PC-3 (cell line): ENCODE results near the gene FBLN5. TPM values are rescaled to one million over a fixed set of nuclear protein-coding genes. Genes with fewer than 3 reads are reported as not detected.

Experiments used
- ATAC-seq: fragments of 200-7000 bp; cut with Tn5 transposase; 2 replicates; pipeline ENCODE4 v1.9.1; 2020; ENCODE audit warnings: mild to moderate bottlenecking, moderate library complexity
- BruUV-seq: library from RNA; stranded (reverse); fragments of 400-500 nt; replicated peaks from 2 replicates; lab custom pipeline; 2021; lab: Mats Ljungman, UMichigan
- CTCF ChIA-PET: fragments of 300-600 bp; sonication (Branson Sonifier 250); formaldehyde crosslinking; loops from one replicate; lab custom pipeline; 2022; ENCODE audit warnings: antibody characterized with exemption; lab: Charles Lee
- POLR2A ChIA-PET: fragments of 300-600 bp; sonication (Branson Sonifier 250); formaldehyde crosslinking; loops from one replicate; lab custom pipeline; 2022; ENCODE audit warnings: antibody characterized with exemption; ENCODE audit not compliant: unreplicated experiment; lab: Charles Lee
- DNase-seq: peaks from one replicate; pipeline ENCODE4 v3.0.0-alpha.2; 2015
- H2AFZ ChIP-seq: fragments of 300-600 bp; sonication (generic); 2 replicates; pipeline ENCODE4 v1.6.0; 2016; ENCODE audit warnings: antibody characterized with exemption, low read length
- H3F3A ChIP-seq: fragments of 300-600 bp; sonication (generic); one replicate; pipeline ENCODE4 v1.6.0; 2017; ENCODE audit warnings: antibody characterized with exemption, low read length, control low read depth, mild to moderate bottlenecking; ENCODE audit not compliant: unreplicated experiment
- H3K27ac ChIP-seq: fragments of 300-600 bp; sonication (generic); 2 replicates; pipeline ENCODE4 v1.5.1; 2016; ENCODE audit warnings: mild to moderate bottlenecking, low read length
- H3K27me3 ChIP-seq: fragments of 300-600 bp; sonication (generic); 2 replicates; pipeline ENCODE4 v1.6.1; 2016; ENCODE audit warnings: low read length, mixed read lengths
- H3K36me3 ChIP-seq: fragments of 300-600 bp; sonication (generic); 2 replicates; pipeline ENCODE4 v1.6.1; 2016; ENCODE audit warnings: low read depth, mixed run types, low read length, mixed read lengths
- H3K4me1 ChIP-seq: fragments of 300-600 bp; sonication (generic); 2 replicates; pipeline ENCODE4 v1.5.1; 2016; ENCODE audit warnings: low read length; ENCODE audit not compliant: insufficient read depth
- H3K4me2 ChIP-seq: fragments of 300-600 bp; sonication (generic); 2 replicates; pipeline ENCODE4 v1.6.0; 2016; ENCODE audit warnings: low read length
- H3K4me3 ChIP-seq: fragments of 300-600 bp; sonication (generic); 2 replicates; pipeline ENCODE4 v1.5.1; 2016; ENCODE audit warnings: mild to moderate bottlenecking, low read length, mixed read lengths
- H3K79me2 ChIP-seq: fragments of 300-600 bp; sonication (generic); 2 replicates; pipeline ENCODE4 v1.6.1; 2017; ENCODE audit warnings: low read length, mixed read lengths
- H3K9ac ChIP-seq: fragments of 300-600 bp; sonication (generic); 2 replicates; pipeline ENCODE4 v1.6.0; 2016; ENCODE audit warnings: mild to moderate bottlenecking, low read length
- H3K9me2 ChIP-seq: fragments of 300-600 bp; sonication (generic); replicated peaks from 2 replicates; pipeline ENCODE4 v1.6.1; 2016; ENCODE audit warnings: mixed run types, low read length, mixed read lengths
- H3K9me3 ChIP-seq: fragments of 300-600 bp; sonication (generic); 2 replicates; pipeline ENCODE4 v1.6.1; 2016; ENCODE audit warnings: low read length, mixed read lengths
- H4K20me1 ChIP-seq: fragments of 300-600 bp; sonication (generic); 2 replicates; pipeline ENCODE4 v1.6.1; 2016; ENCODE audit warnings: low read length, mixed read lengths
- EZH2 ChIP-seq: fragments of 300-600 bp; sonication (generic); IDR thresholded peaks from one replicate; pipeline ENCODE4 v1.6.1; 2017; ENCODE audit warnings: antibody characterized with exemption, mild to moderate bottlenecking, low read length; ENCODE audit not compliant: unreplicated experiment
- EZH2phosphoT487 ChIP-seq: fragments of 300-600 bp; sonication (generic); IDR thresholded peaks from 2 replicates; pipeline ENCODE4 v1.6.1; 2018; ENCODE audit warnings: mild to moderate bottlenecking, antibody characterized with exemption, low read length, borderline replicate concordance
- intact Hi-C: fragments of 100-400 bp; cut with micrococcal nuclease; formaldehyde crosslinking; loops from 2 replicates; pipeline ENCODE4 v1.9.0; 2023
- total RNA-seq: library from RNA; depleted of rRNA; stranded (reverse); fragments of >200 nt; gene quantifications from 2 replicates; pipeline ENCODE4 v1.2.3, GENCODE V29; 2014
- TF ChIP-seq, protein P1 (sequence below): fragments of 300-600 bp; sonication (generic); conservative IDR thresholded peaks from 2 replicates; pipeline ENCODE4 v1.5.1; 2017; ENCODE audit warnings: antibody characterized with exemption, low read depth, mild to moderate bottlenecking, low read length

FBLN5 gene
- total RNA-seq, 1 experiment from 2014 or later: 0.58 TPM

DNA sequence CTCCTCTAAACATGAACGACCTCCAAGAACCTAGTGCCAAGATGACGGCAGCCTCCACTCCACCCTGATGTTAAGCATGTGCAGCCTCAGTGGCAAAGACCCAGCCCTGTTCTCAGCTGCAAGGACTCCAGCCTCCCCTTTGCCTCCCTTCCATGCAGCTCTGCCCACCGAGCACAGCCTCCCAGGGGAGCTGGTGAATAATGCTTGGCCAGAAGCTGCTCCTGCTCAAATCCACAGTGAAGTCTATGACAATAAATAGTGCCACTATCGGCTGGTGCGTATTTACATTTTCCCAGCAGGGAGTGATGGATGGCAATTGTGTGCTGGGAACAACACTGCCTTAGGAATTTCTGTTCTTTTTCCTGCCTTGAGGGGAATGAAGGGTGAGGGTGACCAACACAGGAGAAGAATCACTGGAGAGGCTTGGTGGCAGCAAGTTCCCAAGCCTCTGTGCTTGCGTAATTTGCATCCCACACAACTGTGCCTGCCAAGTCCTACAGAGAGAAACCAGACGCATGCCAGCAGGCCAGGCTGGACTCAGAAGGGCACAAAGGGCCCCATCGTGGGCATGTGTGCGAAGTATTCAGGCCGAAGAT, 50.3 kb downstream of the FBLN5 start:
- H3F3A ChIP-seq: no peaks in the 10 kb centered on the region
- no peaks in the 10 kb centered on the region for H3K79me2 ChIP-seq
- no peaks in the 10 kb centered on the region for H3K9me2 ChIP-seq
- no peaks in the 10 kb centered on the region for H3K4me1 ChIP-seq
- no peak overlapping the region for H3K9ac ChIP-seq
- H4K20me1 ChIP-seq: no peaks in the 10 kb centered on the region
- ChIA-PET POLR2A (no interaction called here), CTCF (no interaction called here)
- TF ChIP-seq, protein P1, sequence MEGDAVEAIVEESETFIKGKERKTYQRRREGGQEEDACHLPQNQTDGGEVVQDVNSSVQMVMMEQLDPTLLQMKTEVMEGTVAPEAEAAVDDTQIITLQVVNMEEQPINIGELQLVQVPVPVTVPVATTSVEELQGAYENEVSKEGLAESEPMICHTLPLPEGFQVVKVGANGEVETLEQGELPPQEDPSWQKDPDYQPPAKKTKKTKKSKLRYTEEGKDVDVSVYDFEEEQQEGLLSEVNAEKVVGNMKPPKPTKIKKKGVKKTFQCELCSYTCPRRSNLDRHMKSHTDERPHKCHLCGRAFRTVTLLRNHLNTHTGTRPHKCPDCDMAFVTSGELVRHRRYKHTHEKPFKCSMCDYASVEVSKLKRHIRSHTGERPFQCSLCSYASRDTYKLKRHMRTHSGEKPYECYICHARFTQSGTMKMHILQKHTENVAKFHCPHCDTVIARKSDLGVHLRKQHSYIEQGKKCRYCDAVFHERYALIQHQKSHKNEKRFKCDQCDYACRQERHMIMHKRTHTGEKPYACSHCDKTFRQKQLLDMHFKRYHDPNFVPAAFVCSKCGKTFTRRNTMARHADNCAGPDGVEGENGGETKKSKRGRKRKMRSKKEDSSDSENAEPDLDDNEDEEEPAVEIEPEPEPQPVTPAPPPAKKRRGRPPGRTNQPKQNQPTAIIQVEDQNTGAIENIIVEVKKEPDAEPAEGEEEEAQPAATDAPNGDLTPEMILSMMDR: no peak
- no peak for TF ChIP-seq EZH2
- no peak for TF ChIP-seq EZH2phosphoT487
- no peak overlapping the region for H2AFZ ChIP-seq
- no peak overlapping the region for H3K4me2 ChIP-seq
- intact Hi-C loops: no loop called here
- H3K4me3 ChIP-seq: no peak overlapping the region
- H3K27ac ChIP-seq: no peak overlapping the region
- no peaks in the 10 kb centered on the region; the same call in 1 of the 2 replicates for H3K36me3 ChIP-seq
- peak; percentile 24 for DNase-seq
- BruUV-seq: no TSS peak
- no peaks in the 10 kb centered on the region for H3K9me3 ChIP-seq
- no peak for ATAC-seq
- peaks cover 6% of the 10 kb centered on the region; the same call in 1 of the 2 replicates for H3K27me3 ChIP-seq

DNA sequence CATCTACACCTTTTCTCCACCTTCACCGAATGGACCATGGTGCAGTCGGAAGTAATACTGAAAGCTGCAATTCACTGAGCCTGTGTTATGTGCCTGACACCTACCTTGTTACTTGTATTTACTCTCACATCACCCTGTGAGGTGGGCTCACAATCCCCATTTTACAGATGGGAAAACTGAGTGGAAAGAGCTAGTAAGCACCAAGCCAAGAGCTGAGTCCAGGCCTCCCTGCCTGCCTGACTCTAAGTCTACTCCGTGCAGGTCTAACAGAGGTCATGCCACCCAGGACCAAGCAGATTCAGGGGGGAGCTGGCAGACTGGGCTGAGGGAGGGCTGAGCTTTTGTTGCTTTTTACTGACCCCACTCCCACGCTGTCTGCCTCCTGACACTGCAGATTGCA, 51.1 kb downstream of the FBLN5 start:
- no peak overlapping the region for H3K4me2 ChIP-seq
- no peak overlapping the region for H3K4me3 ChIP-seq
- no peak overlapping the region for H3K27ac ChIP-seq
- no peaks in the 10 kb centered on the region for H4K20me1 ChIP-seq
- H2AFZ ChIP-seq: no peak overlapping the region
- H3K9ac ChIP-seq: no peak overlapping the region
- H3K27me3 ChIP-seq: no peaks in the 10 kb centered on the region; the same call in none of the 2 replicates
- no peaks in the 10 kb centered on the region; the same call in 1 of the 2 replicates for H3K36me3 ChIP-seq
- TF ChIP-seq EZH2phosphoT487: no peak
- TF ChIP-seq EZH2: no peak
- POLR2A ChIA-PET: no interaction called here
- DNase-seq (no peak), ATAC-seq (no peak)
- no peaks in the 10 kb centered on the region for H3F3A ChIP-seq
- CTCF ChIA-PET: no interaction called here
- H3K9me3 ChIP-seq: no peaks in the 10 kb centered on the region
- H3K4me1 ChIP-seq: no peaks in the 10 kb centered on the region
- intact Hi-C loops: no loop called here
- no peaks in the 10 kb centered on the region for H3K79me2 ChIP-seq
- H3K9me2 ChIP-seq: no peaks in the 10 kb centered on the region
- BruUV-seq: no TSS peak

DNA sequence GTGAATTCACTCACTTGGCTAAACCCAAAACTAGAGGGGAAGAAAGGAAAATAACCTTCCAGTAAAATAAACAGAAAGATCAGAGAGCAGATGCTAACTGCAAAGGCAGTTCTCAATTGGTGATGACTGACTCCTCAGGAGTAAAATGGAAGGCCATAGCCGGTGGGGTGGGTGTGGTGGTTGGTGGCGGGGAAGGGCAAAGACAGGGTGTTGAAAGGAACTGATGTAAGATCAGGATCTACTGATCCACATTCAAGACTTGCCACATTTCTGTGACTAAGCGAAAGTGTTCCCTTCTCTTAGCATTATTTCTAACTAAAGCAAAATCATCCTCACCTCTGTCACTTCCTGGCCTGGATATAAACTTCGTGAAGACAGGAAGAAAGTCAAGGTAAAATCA, 53.8 kb downstream of the FBLN5 start:
- CTCF ChIA-PET: no interaction called here
- POLR2A ChIA-PET: no interaction called here
- ATAC-seq: no peak

More for the DNA sequence above, 53.8 kb downstream of the FBLN5 start:
- TF ChIP-seq, protein P1: no peak
- TF ChIP-seq EZH2phosphoT487 (no peak), EZH2 (no peak)
- Histone ChIP-seq H4K20me1 (no peaks in the 10 kb centered on the region), H3K4me2 (no peak overlapping the region), H3K79me2 (no peaks in the 10 kb centered on the region), H3K4me1 (no peaks in the 10 kb centered on the region), H2AFZ (no peak overlapping the region), H3K9ac (no peak overlapping the region), H3F3A (no peaks in the 10 kb centered on the region), H3K36me3 (no peaks in the 10 kb centered on the region; the same call in 1 of the 2 replicates), H3K9me2 (no peaks in the 10 kb centered on the region), H3K27me3 (no peaks in the 10 kb centered on the region; the same call in none of the 2 replicates), H3K27ac (no peak overlapping the region), H3K4me3 (no peak overlapping the region), H3K9me3 (no peaks in the 10 kb centered on the region)
- DNase-seq: no peak
- intact Hi-C loops: no loop called here
- BruUV-seq: no TSS peak
